NCI-H82 treated with DMSO at 0.1 percent for 48 hours (cell line): ENCODE data around the gene PCDH9.
"Not testable (repeated sequence)": the region's sequence is repeated elsewhere in the genome, so short reads cannot be mapped to it uniquely, and the experiment has no call there.

ENCODE experiments used
- DNase-seq: peaks from one replicate; lab custom pipeline; 2025; ENCODE audit not compliant: unreplicated experiment; lab: John Stamatoyannopoulos, UW

Gene PCDH9

DNA sequence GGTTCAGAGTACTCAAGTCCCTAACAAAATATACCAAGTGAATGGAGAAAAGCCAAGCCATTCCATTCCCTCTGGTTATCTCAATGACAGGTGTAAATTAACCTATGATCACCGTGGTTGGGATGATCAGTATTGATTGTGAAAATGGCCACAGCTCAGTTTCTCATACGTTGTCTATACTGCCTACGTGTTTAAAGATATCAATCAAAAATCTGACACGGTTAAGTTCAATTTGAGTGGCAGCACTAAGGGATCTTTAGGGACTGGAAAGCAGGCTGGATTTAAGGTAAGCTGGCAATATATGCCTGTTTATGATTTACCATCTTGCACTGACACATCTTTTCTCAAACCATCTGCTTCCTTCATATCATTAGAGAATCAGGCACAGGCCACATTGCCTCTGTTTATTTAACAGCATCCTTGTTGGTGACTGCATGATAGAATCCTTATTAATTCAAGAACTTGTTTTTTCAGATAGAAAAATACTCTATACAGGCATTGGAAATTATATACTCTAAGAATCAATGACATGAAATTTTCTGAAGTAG, 907.9 kb downstream of the PCDH9 start:
- no peak for DNase-seq

DNA sequence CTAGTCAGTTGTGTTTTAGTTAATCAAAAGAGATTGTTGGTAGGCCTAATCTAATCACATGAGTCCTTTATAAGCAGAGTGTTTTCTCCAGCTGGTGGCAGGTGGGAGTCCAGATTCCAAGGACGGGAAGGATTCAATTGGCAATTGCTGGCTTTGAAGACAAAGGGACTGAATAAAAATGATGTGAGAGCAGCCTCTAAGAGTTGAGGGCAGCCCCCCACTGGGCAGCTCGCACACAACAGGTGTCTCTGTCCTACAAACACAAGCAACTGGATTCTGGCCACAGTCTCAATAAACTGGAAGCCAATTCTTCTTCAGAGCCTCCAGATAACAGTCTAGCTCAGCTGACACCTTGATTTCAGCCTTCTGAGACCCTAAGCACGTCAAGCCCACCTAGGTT, 915.2 kb downstream of the PCDH9 start:
- no peak for DNase-seq

DNA sequence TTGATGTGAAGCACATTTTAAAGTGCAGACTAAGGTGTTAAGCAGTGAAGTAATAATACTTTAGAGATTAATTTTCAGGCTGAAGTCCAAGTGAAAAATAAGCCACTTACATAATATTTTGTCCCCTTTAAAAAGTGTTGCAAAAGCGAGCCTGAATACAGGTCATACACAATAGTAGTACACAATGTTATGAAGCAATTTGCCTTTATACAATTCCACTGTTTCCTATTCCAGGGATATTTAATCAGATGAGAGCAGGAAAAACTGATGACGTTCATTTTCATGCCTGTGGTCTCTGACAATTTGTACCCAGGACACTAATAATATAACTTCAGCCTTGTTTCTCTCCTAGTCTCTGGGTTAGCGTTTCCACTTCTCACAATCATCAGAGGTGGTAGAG, 916.7 kb downstream of the PCDH9 start:
- no peak for DNase-seq

DNA sequence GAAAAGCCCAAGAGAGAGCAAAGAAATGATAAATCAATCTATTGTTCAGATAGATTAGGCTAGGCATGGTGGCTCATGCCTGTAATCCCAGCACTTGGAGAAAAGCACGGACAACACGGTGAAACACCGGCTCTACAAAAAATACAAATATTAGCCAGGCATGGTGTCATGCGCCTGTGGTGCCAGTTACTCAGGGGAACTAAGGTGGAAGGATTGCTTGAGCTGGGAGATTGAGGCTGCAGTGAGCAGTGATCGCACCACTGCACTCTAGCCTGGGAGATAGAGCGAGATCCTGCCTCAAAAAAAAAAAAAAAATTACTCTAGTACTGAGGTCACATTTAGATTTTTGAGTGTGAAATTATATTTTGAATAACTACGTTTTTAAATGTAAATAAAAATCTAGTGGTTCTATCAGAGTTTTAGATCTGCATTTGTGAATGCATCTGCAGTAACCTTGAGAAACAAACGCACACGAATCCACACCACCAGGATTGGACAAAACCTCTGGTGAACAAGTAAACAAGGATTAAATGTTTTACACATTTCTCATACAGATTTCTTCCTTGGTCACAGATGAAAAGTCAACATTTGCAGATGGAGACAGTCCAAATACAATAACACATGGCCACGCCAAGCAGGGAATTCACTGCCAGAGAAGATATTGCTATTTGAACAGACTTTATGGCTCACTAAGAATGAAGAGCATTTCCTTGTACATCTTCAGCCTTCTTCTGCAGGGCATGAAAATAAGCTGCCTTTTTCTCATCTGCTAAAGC, 917.6 kb downstream of the PCDH9 start:
- DNase-seq, result no peak

DNA sequence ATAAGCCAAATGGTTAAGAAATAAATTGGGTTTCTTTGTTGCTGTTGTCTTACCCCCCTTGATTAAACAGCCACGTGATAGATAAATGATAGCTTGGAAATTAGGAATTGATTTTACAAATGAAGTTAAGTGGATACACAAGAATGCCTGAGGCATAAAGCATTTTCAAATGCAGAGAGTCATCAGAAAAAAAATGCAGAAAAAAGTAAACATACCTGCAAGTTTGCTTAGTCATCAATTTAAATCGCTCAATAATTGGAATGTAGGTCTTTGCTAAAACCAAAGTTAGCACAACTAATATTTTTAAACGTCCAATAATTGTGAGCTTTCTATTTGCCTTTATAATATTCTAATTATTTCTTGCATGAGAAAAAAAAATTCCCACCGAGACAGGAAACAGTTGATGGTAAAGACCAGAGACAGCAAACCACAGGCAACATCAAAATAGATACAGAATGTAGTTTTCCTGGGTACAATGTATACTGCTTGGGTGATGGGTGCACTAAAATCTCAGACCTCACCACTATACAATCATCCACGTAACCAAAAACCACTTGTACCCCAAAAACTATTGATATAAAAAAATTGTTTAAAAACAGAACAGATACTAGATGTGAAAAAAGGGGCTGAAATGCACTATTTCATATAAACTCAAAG, 924.0 kb downstream of the PCDH9 start:
- no peak for DNase-seq

DNA sequence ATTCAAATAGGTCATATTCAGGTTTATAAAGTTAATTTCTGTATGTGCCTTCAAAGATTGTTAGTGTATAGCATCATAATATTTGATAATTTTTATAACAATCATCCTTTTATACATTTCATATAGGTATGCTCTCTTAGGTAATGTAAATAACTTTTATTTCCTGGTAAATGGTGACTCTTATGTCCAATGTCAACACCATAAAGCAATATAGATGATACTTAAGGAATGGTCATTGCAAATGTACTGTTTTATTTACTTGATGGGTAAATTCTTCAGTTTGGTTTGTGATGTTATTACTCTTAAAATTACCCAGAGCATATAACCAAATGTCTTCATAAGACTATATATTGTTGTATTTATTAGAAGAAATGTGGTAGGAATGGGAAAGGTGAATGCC, 928.7 kb downstream of the PCDH9 start:
- no peak for DNase-seq

DNA sequence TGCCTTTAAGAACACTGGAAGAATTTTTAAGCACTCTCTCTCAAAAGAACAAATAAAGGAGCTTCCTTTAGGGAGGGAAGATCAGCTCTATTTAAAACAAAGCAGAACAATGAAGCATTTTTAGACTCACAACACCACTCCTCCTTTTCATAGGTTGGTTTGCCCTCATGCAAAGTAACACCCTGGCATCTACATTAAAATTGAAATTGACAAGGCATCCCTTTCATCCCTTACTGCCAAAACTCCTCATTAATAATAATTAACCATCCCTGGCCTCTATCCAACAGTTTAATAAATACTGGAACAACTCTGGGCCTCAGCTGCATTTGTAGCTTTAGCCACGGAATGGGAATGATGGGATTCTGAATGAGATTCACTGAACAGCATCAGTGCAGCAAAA, 929.1 kb downstream of the PCDH9 start:
- DNase-seq, result no peak

DNA sequence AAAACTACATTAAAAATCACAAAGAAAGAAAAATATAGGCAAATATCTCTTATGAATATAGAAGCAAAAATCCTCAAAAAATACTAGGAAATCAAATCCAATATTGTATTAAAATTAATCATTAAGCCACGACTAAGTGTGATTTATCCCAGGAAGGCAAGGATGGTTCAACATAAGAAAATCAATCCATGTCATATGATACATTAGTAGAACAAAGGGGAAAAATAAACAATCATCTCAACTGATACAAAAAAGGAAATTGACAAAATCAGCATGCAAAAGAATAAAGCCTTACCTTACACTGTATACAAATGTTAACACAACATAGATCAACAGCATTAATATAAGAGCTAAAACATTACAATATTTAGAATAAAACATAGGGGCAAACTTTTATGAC, 933.3 kb downstream of the PCDH9 start:
- DNase-seq, result no peak

DNA sequence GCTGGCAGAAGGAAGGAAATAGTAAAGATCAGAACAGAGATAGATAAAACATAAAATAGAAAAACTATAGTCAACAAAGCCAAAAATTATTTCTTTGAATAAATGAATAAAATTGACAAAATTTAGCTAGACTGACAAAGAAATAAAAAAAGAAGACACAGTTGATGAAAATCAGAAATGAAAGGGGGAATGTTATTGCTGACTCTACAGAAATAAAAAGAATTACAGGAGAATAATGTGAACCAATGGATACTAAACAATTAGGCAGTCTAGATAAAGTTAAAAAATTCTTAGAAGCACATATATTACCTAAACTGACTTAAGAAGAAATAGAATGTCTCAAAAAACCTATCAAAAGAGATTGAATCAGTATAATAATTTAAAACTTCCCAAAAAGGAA, 933.8 kb downstream of the PCDH9 start:
- no peak for DNase-seq

DNA sequence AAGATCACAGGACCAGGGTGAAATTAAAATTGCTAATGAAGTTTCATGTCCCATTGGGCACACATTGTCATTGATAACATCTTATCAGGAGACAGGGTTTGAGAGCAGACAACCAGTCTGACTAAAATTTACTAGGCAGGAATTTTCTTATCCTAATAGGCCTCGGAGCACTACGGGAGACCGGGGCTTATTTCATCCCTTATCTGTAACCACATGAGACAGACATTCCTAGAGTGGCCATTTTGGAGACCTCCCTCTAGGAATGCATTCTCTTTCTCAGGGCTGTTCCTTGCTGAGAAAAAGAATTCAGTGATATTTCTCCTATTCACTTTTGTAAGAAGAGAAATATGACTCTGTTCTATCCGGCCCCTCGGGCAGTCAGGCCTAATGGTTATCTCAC, 943.3 kb downstream of the PCDH9 start:
- DNase-seq, result not testable (repeated sequence)

DNA sequence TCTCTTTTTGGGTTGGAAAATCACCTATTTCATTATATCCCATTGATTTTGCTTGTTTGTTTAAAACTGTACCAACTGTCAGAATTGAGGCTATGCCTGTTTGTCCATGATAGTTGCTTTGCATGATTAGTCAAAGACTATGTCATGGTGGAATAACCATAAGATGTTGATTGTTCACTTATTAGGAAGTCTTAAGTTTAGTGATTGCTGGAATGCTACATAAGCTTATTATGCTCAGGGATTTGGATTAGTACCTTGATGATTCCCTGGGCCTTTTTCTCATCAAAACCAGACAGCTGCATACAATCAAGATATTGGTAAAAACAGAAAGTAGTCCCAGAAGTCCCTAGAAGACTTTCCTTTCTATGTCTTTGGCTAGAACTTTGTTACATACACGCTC, 954.7 kb downstream of the PCDH9 start:
- no peak for DNase-seq

DNA sequence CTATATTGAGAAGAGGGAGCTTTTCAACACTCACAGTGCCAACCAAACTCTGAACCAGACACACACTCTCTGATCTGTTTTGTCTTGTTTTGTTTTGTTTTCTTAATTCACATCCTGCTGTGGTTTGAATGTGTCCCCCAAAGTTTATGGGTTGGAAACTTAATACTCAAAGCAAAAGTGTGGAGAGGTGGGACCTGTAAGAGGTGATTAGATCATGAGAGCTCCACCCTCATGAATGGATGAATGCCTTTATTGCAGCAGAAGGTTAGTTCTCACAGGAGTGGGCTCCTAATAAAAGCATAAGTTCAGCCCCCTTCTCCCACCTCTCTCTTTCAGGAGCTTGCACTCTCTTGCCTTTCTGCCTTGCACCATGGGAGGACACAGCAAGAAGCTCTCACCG, 957.1 kb downstream of the PCDH9 start:
- no peak for DNase-seq

DNA sequence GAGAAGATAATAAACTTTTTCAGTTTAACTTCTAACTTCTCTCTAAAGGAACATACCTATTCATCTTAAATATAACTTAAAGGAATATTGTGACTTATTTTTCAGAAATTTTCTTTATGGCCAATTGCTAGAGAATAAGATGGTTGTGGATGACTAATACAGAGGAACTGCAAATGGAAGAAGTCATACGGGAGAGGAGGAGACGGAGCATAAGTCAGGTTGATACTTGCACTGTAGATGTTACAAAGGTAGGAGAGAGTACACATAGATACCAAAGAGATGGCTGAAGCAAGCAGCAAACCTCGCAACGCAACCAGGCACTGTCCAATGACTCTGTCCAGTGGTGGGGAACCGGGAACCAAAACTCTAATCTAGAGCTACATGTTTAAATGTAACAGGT, 963.4 kb downstream of the PCDH9 start:
- no peak for DNase-seq

DNA sequence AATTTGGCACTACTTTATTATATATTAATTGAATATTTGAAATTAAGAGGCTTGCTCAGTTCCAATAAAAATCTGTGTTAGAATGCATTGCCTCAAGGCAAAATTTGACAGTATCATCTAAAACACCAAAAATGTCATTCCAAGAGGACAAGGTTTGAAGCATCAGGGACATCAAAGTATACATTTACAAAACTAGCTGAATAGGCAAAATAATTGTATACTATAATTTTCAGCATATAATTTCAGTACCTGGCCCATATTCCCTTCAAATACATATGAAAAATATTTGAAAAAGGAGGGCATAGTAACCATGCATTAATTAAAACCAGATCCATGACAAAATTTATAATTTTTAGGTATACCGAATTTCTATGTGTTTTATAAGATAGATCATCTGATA, 963.8 kb downstream of the PCDH9 start:
- no peak for DNase-seq

DNA sequence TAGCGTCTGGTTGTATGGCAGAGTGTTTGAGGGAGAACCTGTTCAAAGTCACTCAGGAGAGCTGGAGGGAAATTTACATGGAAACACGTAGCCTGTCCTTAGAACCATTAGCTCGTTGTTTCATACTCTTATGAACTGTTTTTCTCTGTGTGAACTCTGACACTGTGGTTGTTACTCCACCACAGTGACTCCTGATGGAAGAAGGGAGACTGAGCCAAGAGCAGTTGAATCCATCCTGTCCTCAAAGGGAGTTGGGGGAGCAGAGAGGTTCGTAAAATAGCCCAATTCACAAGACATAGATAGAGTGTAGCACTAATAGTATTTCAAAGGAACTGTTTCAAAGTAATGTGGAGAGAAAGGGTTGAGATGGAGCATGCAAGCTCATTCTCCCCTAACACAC, 964.8 kb downstream of the PCDH9 start:
- no peak for DNase-seq

DNA sequence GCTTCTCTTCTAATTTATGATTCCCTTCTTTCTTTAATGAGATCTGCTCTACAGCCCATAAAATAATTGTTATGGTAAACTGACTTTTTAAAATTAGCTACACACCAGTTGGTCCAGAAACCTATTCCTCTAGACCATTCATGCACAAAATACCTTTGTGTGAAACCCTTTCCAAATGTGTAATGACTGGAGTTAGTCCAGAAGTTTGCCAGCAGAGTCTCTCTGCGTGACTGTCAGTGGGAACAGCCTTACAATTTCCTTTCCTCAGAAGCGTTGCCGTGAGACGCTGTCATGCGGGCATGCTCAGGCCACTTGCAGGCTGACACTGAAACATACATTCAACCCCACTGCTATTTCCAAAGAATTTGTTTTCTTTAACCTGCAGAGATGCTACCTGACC, 965.2 kb downstream of the PCDH9 start:
- no peak for DNase-seq

DNA sequence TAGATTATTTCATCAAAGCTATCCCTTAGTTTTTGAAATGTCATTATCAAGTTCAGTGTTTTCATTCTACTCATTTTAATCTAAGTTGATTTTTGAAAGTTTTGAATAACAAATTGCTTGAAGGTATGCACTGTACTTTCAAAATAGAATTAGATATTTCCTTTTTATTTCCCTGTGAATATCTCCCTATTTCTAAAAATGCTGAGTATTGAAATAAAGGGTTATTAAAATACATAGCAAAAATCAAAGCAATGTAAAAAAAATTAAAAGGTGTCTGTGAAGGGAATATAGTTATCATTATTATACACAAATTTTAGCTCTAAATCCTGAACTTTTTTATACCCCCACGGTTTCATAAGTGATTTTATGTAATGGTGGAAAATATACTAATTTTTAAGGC, 967.8 kb downstream of the PCDH9 start:
- no peak for DNase-seq

DNA sequence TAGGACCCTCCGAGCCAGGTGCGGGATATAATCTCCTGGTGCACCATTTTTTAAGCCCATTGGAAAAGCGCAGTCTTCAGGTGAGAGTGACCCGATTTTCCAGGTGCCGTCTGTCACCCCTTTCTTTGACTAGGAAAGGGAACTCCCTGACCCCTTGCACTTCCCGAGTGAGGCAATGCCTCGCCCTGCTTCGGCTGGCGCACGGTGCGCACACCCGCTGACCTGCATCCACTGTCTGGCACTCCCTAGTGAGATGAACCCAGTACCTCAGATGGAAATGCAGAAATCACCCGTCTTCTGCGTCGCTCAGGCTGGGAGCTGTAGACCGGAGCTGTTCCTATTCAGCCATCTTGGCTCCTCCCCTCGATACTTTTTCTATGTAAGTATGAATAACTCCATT, 970.7 kb downstream of the PCDH9 start:
- not testable (repeated sequence) for DNase-seq
